GM15510 (cell line): ENCODE data around the gene DNASE2B.

ENCODE experiments used
- POLR2A ChIP-seq: IDR thresholded peaks from 3 replicates; pipeline ENCODE4 v1.6.1; 2011; ENCODE audit warnings: borderline replicate concordance; ENCODE audit not compliant: insufficient read length; ENCODE audit errors: extremely low read depth

The DNASE2B gene

GRCh38 chr1:84424513-84425149 is 26.3 kb downstream of the DNASE2B start:
- no peak for TF ChIP-seq POLR2A

GRCh38 chr1:84425150-84425896 is 27.0 kb downstream of the DNASE2B start:
- no peak for TF ChIP-seq POLR2A

GRCh38 chr1:84426376-84426775 is 28.1 kb downstream of the DNASE2B start:
- no peak for TF ChIP-seq POLR2A

GRCh38 chr1:84427250-84428188 is 29.2 kb downstream of the DNASE2B start:
- TF ChIP-seq POLR2A: no peak

GRCh38 chr1:84428235-84428634 is 30.0 kb downstream of the DNASE2B start:
- no peak for TF ChIP-seq POLR2A

- TF ChIP-seq POLR2A: no peak
These were observed 30.9 kb downstream of the DNASE2B start for GRCh38 chr1:84429231-84429630.

GRCh38 chr1:84430546-84430945 is 32.3 kb downstream of the DNASE2B start:
- TF ChIP-seq POLR2A: no peak

GRCh38 chr1:84433258-84434080 is 35.2 kb downstream of the DNASE2B start:
- TF ChIP-seq POLR2A: no peak

GRCh38 chr1:84434081-84434769 is 35.9 kb downstream of the DNASE2B start:
- no peak for TF ChIP-seq POLR2A

- no peak for TF ChIP-seq POLR2A
These were observed 36.7 kb downstream of the DNASE2B start for GRCh38 chr1:84434801-84435549.

GRCh38 chr1:84436876-84437655 is 38.8 kb downstream of the DNASE2B start:
- no peak for TF ChIP-seq POLR2A

- no peak for TF ChIP-seq POLR2A
These were observed 44.0 kb downstream of the DNASE2B start for GRCh38 chr1:84442256-84442655.
